Mammary epithelial cell (primary cell): ENCODE measurements around the gene FZR1.

ENCODE experiments used
- CTCF ChIP-seq, 2 donors: IDR thresholded peaks in 1 of 2; conservative IDR thresholded peaks in 1 of 2; 2 replicates each; pipeline ENCODE4 v1.5.1; 2011 to 2012; ENCODE audit warnings: inconsistent platforms in 2 of 2, low read length in 2 of 2, mild to moderate bottlenecking in 2 of 2, control low read depth in 1 of 2, low read depth in 1 of 2; ENCODE audit not compliant: insufficient read depth in 1 of 2; ENCODE audit errors: extremely low read depth in 1 of 2
- EZH2 ChIP-seq: IDR thresholded peaks from 2 replicates; pipeline ENCODE4 v1.6.1; 2012; ENCODE audit warnings: low read length, inconsistent platforms, borderline replicate concordance

- TF ChIP-seq CTCF (conservative IDR thresholded peaks at IDR 0.05 in 1 of 2, IDR thresholded peaks at IDR 0.05 in 1 of 2; ENCODE audit: extremely low read depth in 1 of 2, insufficient read depth in 1 of 2, low read depth in 1 of 2, low read length in 2 of 2) (no peak), EZH2 (no peak)
These were observed 12.5 kb upstream of the FZR1 start for GRCh38 chr19:3493651-3494050.
